ENCODE results near the gene SMAD2.
A peak's percentile ranks its signal among the peaks of the same experiment; 100 is the strongest.

The SMAD2 gene

GRCh38 chr18:47893939-47894699 lies 36.3 kb downstream of the SMAD2 start:
- DNase-seq: no peak

GRCh38 chr18:47893047-47893446 lies 37.4 kb downstream of the SMAD2 start:
- no peak for DNase-seq

- no peak for DNase-seq
These were observed 42.3 kb downstream of the SMAD2 start for GRCh38 chr18:47888156-47888555.

GRCh38 chr18:47887227-47887626 lies 43.2 kb downstream of the SMAD2 start:
- no peak for DNase-seq

- DNase-seq: peak; percentile 19
These were observed 46.6 kb downstream of the SMAD2 start for GRCh38 chr18:47883771-47884413.

- no peak for DNase-seq
These were observed 47.8 kb downstream of the SMAD2 start for GRCh38 chr18:47882641-47883040.

- no peak for DNase-seq
These were observed 48.6 kb downstream of the SMAD2 start for GRCh38 chr18:47881752-47882455.

GRCh38 chr18:47881042-47881441 lies 49.4 kb downstream of the SMAD2 start:
- DNase-seq: no peak

- DNase-seq: no peak
These were observed 52.6 kb downstream of the SMAD2 start for GRCh38 chr18:47877892-47878291.

- DNase-seq: no peak
These were observed 53.6 kb downstream of the SMAD2 start for GRCh38 chr18:47876813-47877212.

- no peak for DNase-seq
These were observed 56.8 kb downstream of the SMAD2 start for GRCh38 chr18:47873625-47874024.

- DNase-seq: no peak
These were observed 58.0 kb downstream of the SMAD2 start for GRCh38 chr18:47872426-47872825.

GRCh38 chr18:47871288-47871687 lies 59.2 kb downstream of the SMAD2 start:
- DNase-seq: no peak

- no peak for DNase-seq
These were observed 59.9 kb downstream of the SMAD2 start for GRCh38 chr18:47870605-47871004.

- DNase-seq: no peak
These were observed 61.7 kb downstream of the SMAD2 start for GRCh38 chr18:47868744-47869143.

- DNase-seq: no peak
These were observed 65.3 kb downstream of the SMAD2 start for GRCh38 chr18:47865183-47865582.

GRCh38 chr18:47863041-47863440 lies 67.4 kb downstream of the SMAD2 start:
- DNase-seq: no peak

GRCh38 chr18:47858607-47859006 lies 71.9 kb downstream of the SMAD2 start:
- no peak for DNase-seq

- DNase-seq: no peak
These were observed 82.8 kb downstream of the SMAD2 start for GRCh38 chr18:47847635-47848034.

- DNase-seq: no peak
These were observed 84.0 kb downstream of the SMAD2 start for GRCh38 chr18:47846431-47846830.

GRCh38 chr18:47844828-47845498 lies 85.5 kb downstream of the SMAD2 start:
- DNase-seq: no peak

- no peak for DNase-seq
These were observed 87.6 kb downstream of the SMAD2 start for GRCh38 chr18:47842836-47843235.

- no peak for DNase-seq
These were observed 92.1 kb downstream of the SMAD2 start for GRCh38 chr18:47838396-47838795.

Measured in hematopoietic multipotent progenitor cell treated with erythropoietin and hydrocortisone succinate and interleukin-3 and kit ligand, for 8 days (in vitro differentiated cells).